Heart left ventricle (tissue), 16 donors: ENCODE results near the gene LY9. TPM values are rescaled to one million over a fixed set of nuclear protein-coding genes. Genes with fewer than 3 reads are reported as not detected.

Experiments used
- ATAC-seq, 4 donors: fragments of 200-7000 bp; cut with Tn5 transposase; one replicate each; pipeline ENCODE4 v1.9.1; 2020 to 2022; ENCODE audit warnings: moderate library complexity in 4 of 4, mild to moderate bottlenecking in 3 of 4, moderate number of reproducible peaks in 1 of 4
- DNase-seq, 5 donors: peaks; one replicate each; pipeline ENCODE4 v3.0.0-alpha.2; 2020
- H3K27ac ChIP-seq, 12 donors: fragments of 200-600 bp; sonication (generic) in 4 of 12; one replicate each; pipeline versions ENCODE4 v1.5.0 to v1.8.0; 2016 to 2022; ENCODE audit warnings: mild to moderate bottlenecking in 2 of 12
- H3K27me3 ChIP-seq, 9 donors: fragments of 200-600 bp; sonication (generic) in 2 of 9; one replicate each; pipeline versions ENCODE4 v1.5.1 to v1.8.0; 2016 to 2022; ENCODE audit warnings: mild to moderate bottlenecking in 3 of 9
- H3K36me3 ChIP-seq, 9 donors: fragments of 200-600 bp; sonication (generic) in 2 of 9; one replicate each; pipeline versions ENCODE4 v1.5.0 to v1.8.0; 2018 to 2022; ENCODE audit warnings: mild to moderate bottlenecking in 2 of 9
- H3K4me1 ChIP-seq, 12 donors: fragments of 200-600 bp; sonication (generic) in 4 of 12; one replicate each; pipeline versions ENCODE4 v1.5.0 to v1.8.0; 2016 to 2022; ENCODE audit warnings: mild to moderate bottlenecking in 3 of 12
- H3K4me3 ChIP-seq, 12 donors: fragments of 200-600 bp; sonication (generic) in 4 of 12; one replicate each; pipeline versions ENCODE4 v1.5.0 to v1.8.0; 2017 to 2022; ENCODE audit warnings: mild to moderate bottlenecking in 9 of 12, moderate library complexity in 4 of 12
- H3K9me3 ChIP-seq, 12 donors: fragments of 200-600 bp; sonication (generic) in 4 of 12; one replicate each; pipeline versions ENCODE4 v1.5.0 to v1.8.0; 2016 to 2022; ENCODE audit warnings: mild to moderate bottlenecking in 1 of 12
- POLR2A ChIP-seq, 2 donors: fragments of 450-650 bp; IDR thresholded peaks; one replicate each; pipeline ENCODE4 v1.6.1; 2017; ENCODE audit warnings: antibody characterized with exemption in 2 of 2, mild to moderate bottlenecking in 2 of 2, moderate library complexity in 2 of 2
- WGBS, 4 donors: extraction: QIAGEN DNeasy Blood & Tissue Kit in 2 of 4; methylation state at CpG; one replicate each; pipeline versions ENCODE4 v1.1.5 to v1.1.7; 2013 to 2018; 5-methylcytosine and 5-hydroxymethylcytosine counted together
- intact Hi-C, 10 donors: fragments of 100-400 bp; cut with DNase I; formaldehyde crosslinking; loops; one replicate each; pipeline versions ENCODE4 v1.11.1 to v1.14.2; 2022
- polyA plus RNA-seq, 2 donors: library from polyadenylated mRNA; stranded (reverse); fragments of 200-250 nt; gene quantifications; one replicate each; pipeline ENCODE4 v1.2.3, GENCODE V29; 2013
- total RNA-seq, 9 donors: library from RNA; depleted of rRNA in 2 of 9; stranded (reverse); fragments of >200 nt in 2 of 9; fragmentation: NEBNext Ultra II Directional in 3 of 9; extraction: Animal tissue kit (Norgen Biotek cat#: 25700) in 3 of 9; gene quantifications; one replicate each; pipeline versions ENCODE4 v1.1.0 to v1.2.4, GENCODE V29; 2016 to 2023
- TF ChIP-seq, protein P1 (sequence below), 12 donors: fragments of 200-600 bp; sonication (generic) in 4 of 12; IDR thresholded peaks; one replicate each; pipeline versions ENCODE4 v1.5.0 to v1.8.0; 2018 to 2022; ENCODE audit warnings: antibody characterized with exemption in 12 of 12, mild to moderate bottlenecking in 5 of 12
- donor health status: ischemic (EF 13 %, LVEDD 7.1; RV severe dilation, severe dysfunction).
- donor health status: healthy with polysubstance abuse.
- donor health status: DM: no; HTN: yes; CAD: no.
- donor health status: DM: no; HTN: no; CAD: no.
- donor health status: ischemic (EF 25% LVEDD 6.9; RV normal size, moderate dysfunction).
- donor health status: ischemic (EF 25% LVEDD 5.7; RV mildly dilated, moderate dysfunction).
- donor health status: healthy.
- donor health status: DM: yes; HTN: yes; CAD: no.
- donor health status: ischemic (EF 35%, LVEDD 5.7; RV mildly dilated, moderate dysfunction).
- donor health status: nonischemic (EF 11% LVEDD 7.7; RV severe dilation, severe dysfunction).
- donor health status: DM: yes; HTN: yes; CAD: no.
- donor health status: PGD.
- donor health status: ischemic (EF 29% LVEDD 5.4; RV normal size, mild dysfunction).
- donor health status: nonischemic (EF 23%, LVEDD 6.1; RV moderate dilation, normal function).

LY9 gene
- total and polyA plus RNA-seq, 11 donors, result 0.06 to 2.5 (median 0.33) TPM; not detected in 5

DNA sequence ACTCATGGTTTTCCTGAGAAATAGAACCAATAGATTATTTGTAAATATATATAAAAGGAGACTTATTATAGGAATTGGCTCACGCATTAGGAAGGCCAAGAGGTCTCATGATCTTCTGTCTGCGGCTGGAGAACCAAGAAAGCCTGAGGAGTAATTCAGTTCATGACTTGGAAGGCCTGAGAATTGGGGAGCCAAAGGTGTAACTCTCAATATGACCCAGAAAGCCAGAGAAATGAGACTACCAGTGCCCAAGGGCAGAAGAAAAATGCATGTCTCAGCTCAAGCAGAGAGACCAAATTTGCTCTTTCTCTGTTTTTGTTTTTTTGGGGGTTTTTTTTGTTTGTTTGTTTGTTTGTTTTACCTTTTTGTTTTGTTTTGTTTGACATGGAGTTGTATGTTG, 37.5 kb upstream of the LY9 start:
- TF ChIP-seq, protein P1, sequence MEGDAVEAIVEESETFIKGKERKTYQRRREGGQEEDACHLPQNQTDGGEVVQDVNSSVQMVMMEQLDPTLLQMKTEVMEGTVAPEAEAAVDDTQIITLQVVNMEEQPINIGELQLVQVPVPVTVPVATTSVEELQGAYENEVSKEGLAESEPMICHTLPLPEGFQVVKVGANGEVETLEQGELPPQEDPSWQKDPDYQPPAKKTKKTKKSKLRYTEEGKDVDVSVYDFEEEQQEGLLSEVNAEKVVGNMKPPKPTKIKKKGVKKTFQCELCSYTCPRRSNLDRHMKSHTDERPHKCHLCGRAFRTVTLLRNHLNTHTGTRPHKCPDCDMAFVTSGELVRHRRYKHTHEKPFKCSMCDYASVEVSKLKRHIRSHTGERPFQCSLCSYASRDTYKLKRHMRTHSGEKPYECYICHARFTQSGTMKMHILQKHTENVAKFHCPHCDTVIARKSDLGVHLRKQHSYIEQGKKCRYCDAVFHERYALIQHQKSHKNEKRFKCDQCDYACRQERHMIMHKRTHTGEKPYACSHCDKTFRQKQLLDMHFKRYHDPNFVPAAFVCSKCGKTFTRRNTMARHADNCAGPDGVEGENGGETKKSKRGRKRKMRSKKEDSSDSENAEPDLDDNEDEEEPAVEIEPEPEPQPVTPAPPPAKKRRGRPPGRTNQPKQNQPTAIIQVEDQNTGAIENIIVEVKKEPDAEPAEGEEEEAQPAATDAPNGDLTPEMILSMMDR (IDR thresholded peaks at IDR 0.05), result no peak
- TF ChIP-seq POLR2A (IDR thresholded peaks at IDR 0.05), result no peak
- 90 to 97% (median 96%) methylated on average over 2 of the region's 2 CpGs for WGBS, 4 donors
- no peak overlapping the region for H3K4me3 ChIP-seq
- no peaks in the 10 kb centered on the region for H3K36me3 ChIP-seq
- H3K27ac ChIP-seq, result no peak overlapping the region
- intact Hi-C loops, result no loop called here
- H3K9me3 ChIP-seq, result no peaks in the 10 kb centered on the region
- ATAC-seq (no peak), DNase-seq (no peak)
- H3K27me3 ChIP-seq, result no peaks in the 10 kb centered on the region
- peaks cover 0 to 4% (median 0%) of the 10 kb centered on the region in 12 donors for H3K4me1 ChIP-seq

GRCh38 chr1:160759740-160760139, 36.2 kb upstream of the LY9 start:
- no peak overlapping the region for H3K4me3 ChIP-seq
- peaks cover 0 to 4% (median 0%) of the 10 kb centered on the region in 12 donors for H3K4me1 ChIP-seq
- no peak overlapping the region for H3K27ac ChIP-seq
- H3K27me3 ChIP-seq, result no peaks in the 10 kb centered on the region
- H3K36me3 ChIP-seq, result no peaks in the 10 kb centered on the region
- intact Hi-C loops, result no loop called here
- DNase-seq (no peak), ATAC-seq (no peak)
- no peaks in the 10 kb centered on the region for H3K9me3 ChIP-seq
- no peak for TF ChIP-seq POLR2A (IDR thresholded peaks at IDR 0.05)

DNA sequence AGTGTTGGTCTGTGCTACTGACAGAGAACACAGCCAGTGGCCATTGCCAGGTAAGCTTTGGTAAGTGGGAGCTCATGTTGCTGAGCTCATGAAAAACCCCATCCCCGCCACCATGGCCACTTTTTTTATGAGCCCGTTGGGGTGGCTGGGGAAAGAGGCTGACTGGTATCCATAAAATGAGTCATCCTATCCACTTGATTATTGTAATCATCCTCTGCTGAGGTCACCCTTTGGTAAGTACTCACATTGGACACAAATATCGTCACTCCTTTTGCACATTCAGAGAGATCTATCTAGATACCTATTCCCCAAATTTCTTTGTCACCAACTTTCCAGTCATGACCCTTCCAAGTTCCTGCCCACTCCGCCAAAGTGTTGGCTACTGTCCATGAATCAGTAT, 34.9 kb upstream of the LY9 start:
- ATAC-seq (no peak), DNase-seq (no peak)
- 89 to 93% (median 91%) methylated on average over 4 of the region's 4 CpGs for WGBS, 4 donors
- H3K27ac ChIP-seq, result no peak overlapping the region
- H3K4me3 ChIP-seq, result no peak overlapping the region
- no peaks in the 10 kb centered on the region for H3K9me3 ChIP-seq
- H3K27me3 ChIP-seq, result no peaks in the 10 kb centered on the region
- H3K36me3 ChIP-seq, result no peaks in the 10 kb centered on the region
- intact Hi-C loops, result no loop called here
- TF ChIP-seq POLR2A (IDR thresholded peaks at IDR 0.05), result no peak
- TF ChIP-seq, protein P1 (IDR thresholded peaks at IDR 0.05), result no peak
- H3K4me1 ChIP-seq, result no peaks in the 10 kb centered on the region

DNA sequence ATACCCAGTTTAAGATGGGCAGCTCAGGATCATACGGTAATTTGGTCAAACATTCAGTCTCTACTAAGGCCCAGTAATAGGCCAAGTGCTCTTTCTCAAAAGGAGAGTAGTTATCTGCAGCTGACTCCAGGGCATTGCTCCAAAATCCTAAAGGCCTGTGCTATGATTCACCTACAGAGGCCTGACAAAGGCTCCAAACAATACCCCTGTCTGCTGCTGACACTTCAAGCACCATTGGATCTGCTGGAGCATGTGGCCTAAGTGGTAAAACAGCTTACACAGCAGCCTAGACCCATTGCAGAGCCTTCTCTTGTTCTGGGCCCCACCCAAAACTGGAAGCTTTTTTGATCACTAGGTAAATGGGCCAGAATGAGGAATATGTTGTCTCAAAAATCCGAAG, 34.1 kb upstream of the LY9 start:
- ATAC-seq, result no peak

GRCh38 chr1:160763993-160764392, 32.0 kb upstream of the LY9 start:
- H3K4me3 ChIP-seq, result no peak overlapping the region
- no peaks in the 10 kb centered on the region for H3K9me3 ChIP-seq
- no peaks in the 10 kb centered on the region for H3K27me3 ChIP-seq
- no peaks in the 10 kb centered on the region for H3K36me3 ChIP-seq
- H3K4me1 ChIP-seq, result peaks cover 0 to 17% (median 0%) of the 10 kb centered on the region in 12 donors
- TF ChIP-seq, protein P1 (IDR thresholded peaks at IDR 0.05), result no peak
- TF ChIP-seq POLR2A (IDR thresholded peaks at IDR 0.05), result no peak
- WGBS, 4 donors, result 79 to 83% (median 81%) methylated on average over 3 of the region's 3 CpGs
- ATAC-seq (no peak), DNase-seq (no peak)
- H3K27ac ChIP-seq, result no peak overlapping the region
- intact Hi-C loops, result no loop called here

More for the DNA sequence above, 34.1 kb upstream of the LY9 start:
- intact Hi-C loops, result no loop called here
- no peak for TF ChIP-seq POLR2A (IDR thresholded peaks at IDR 0.05)
- TF ChIP-seq, protein P1 (IDR thresholded peaks at IDR 0.05), result no peak
- H3K4me1 ChIP-seq, result peaks cover 0 to 4% (median 0%) of the 10 kb centered on the region in 12 donors
- no peaks in the 10 kb centered on the region for H3K36me3 ChIP-seq
- no peak overlapping the region for H3K27ac ChIP-seq
- WGBS, 4 donors, result 87 to 96% (median 92%) methylated on average over 2 of the region's 2 CpGs
- H3K4me3 ChIP-seq, result no peak overlapping the region
- no peaks in the 10 kb centered on the region for H3K27me3 ChIP-seq
- H3K9me3 ChIP-seq, result no peaks in the 10 kb centered on the region
- no peak for DNase-seq
